Central memory CD8-positive, alpha-beta T cell (primary cell): ENCODE measurements around the gene MOB1A.
"Not testable (repeated sequence)": the region's sequence is repeated elsewhere in the genome, so short reads cannot be mapped to it uniquely, and the experiment has no call there.

Experiments used
- ATAC-seq: fragments of 150-1000 bp; cut with Tn5 transposase; replicated peaks from 2 replicates; pipeline ENCODE4 v1.10.0; 2022; ENCODE audit warnings: mild to moderate bottlenecking, moderate FRiP score, moderate number of reproducible peaks; ENCODE audit not compliant: poor library complexity, severe bottlenecking; ENCODE audit errors: extremely low read depth
- DNase-seq, 2 donors: peaks; one replicate each; pipeline ENCODE4 v3.0.0; 2021; ENCODE audit warnings: low spot score in 2 of 2
- H3K27ac Mint-ChIP-seq: one replicate; pipeline ENCODE4 v1.8.0; 2022; ENCODE audit warnings: low read depth, mild to moderate bottlenecking, moderate library complexity, mixed read lengths
- H3K27me3 Mint-ChIP-seq: one replicate; pipeline ENCODE4 v1.8.0; 2022; ENCODE audit warnings: mixed read lengths
- H3K36me3 Mint-ChIP-seq: one replicate; pipeline ENCODE4 v1.8.0; 2022; ENCODE audit warnings: mild to moderate bottlenecking, moderate library complexity, mixed read lengths; ENCODE audit not compliant: insufficient read depth
- H3K4me1 Mint-ChIP-seq: one replicate; pipeline ENCODE4 v1.8.0; 2022; ENCODE audit warnings: mixed read lengths
- H3K4me3 Mint-ChIP-seq: one replicate; pipeline ENCODE4 v1.8.0; 2022; ENCODE audit warnings: mild to moderate bottlenecking, moderate library complexity, mixed read lengths
- H3K9me3 Mint-ChIP-seq: one replicate; pipeline ENCODE4 v1.8.0; 2022; ENCODE audit warnings: mixed read lengths

Gene MOB1A

GRCh38 chr2:74178211-74179062 is at the start of gene MOB1A:
MOB1A (minus strand) TSS chr2:74178879; CDS start chr2:74178674, 205 bp downstream.
- DNase-seq (peak; percentile 98), ATAC-seq (peak; percentile 90)
- Mint-ChIP-seq H3K27ac (peak within 1 kb of the TSS; percentile 92), H3K4me1 (peaks cover 34% of the 10 kb centered on the region), H3K27me3 (no peaks in the 10 kb centered on the region), H3K4me3 (peak within 1 kb of the TSS; percentile 83), H3K9me3 (no peaks in the 10 kb centered on the region), H3K36me3 (peaks cover 27% of the 10 kb centered on the region)

- DNase-seq (no peak), ATAC-seq (no peak)
- no peaks in the 10 kb centered on the region for H3K9me3 Mint-ChIP-seq
- H3K27me3 Mint-ChIP-seq, result no peaks in the 10 kb centered on the region
- no peak overlapping the region for H3K4me3 Mint-ChIP-seq
- H3K36me3 Mint-ChIP-seq, result peaks cover 4% of the 10 kb centered on the region
- no peak overlapping the region for H3K27ac Mint-ChIP-seq
- H3K4me1 Mint-ChIP-seq, result no peaks in the 10 kb centered on the region
These were observed 49.0 kb upstream of the MOB1A start for GRCh38 chr2:74227646-74228045.

- Mint-ChIP-seq H3K9me3 (no peaks in the 10 kb centered on the region), H3K4me1 (no peaks in the 10 kb centered on the region), H3K36me3 (peaks cover 4% of the 10 kb centered on the region), H3K27me3 (no peaks in the 10 kb centered on the region), H3K27ac (no peak overlapping the region), H3K4me3 (no peak overlapping the region)
- DNase-seq, result no peak
- no peak for ATAC-seq
These were observed 48.1 kb upstream of the MOB1A start for GRCh38 chr2:74226648-74227213.

- peaks cover 4% of the 10 kb centered on the region for H3K36me3 Mint-ChIP-seq
- no peak overlapping the region for H3K4me3 Mint-ChIP-seq
- no peak overlapping the region for H3K27ac Mint-ChIP-seq
- DNase-seq (no peak), ATAC-seq (no peak)
- no peaks in the 10 kb centered on the region for H3K27me3 Mint-ChIP-seq
- no peaks in the 10 kb centered on the region for H3K9me3 Mint-ChIP-seq
- no peaks in the 10 kb centered on the region for H3K4me1 Mint-ChIP-seq
These were observed 47.2 kb upstream of the MOB1A start for GRCh38 chr2:74225698-74226459.

GRCh38 chr2:74223941-74224770 is 45.5 kb upstream of the MOB1A start:
- no peak overlapping the region for H3K4me3 Mint-ChIP-seq
- no peaks in the 10 kb centered on the region for H3K4me1 Mint-ChIP-seq
- DNase-seq (no peak), ATAC-seq (no peak)
- no peaks in the 10 kb centered on the region for H3K9me3 Mint-ChIP-seq
- peaks cover 3% of the 10 kb centered on the region for H3K36me3 Mint-ChIP-seq
- H3K27ac Mint-ChIP-seq, result peak overlapping the region; percentile 6
- H3K27me3 Mint-ChIP-seq, result no peaks in the 10 kb centered on the region

- Mint-ChIP-seq H3K27ac (no peak overlapping the region), H3K36me3 (peaks cover 5% of the 10 kb centered on the region), H3K4me3 (no peak overlapping the region), H3K4me1 (no peaks in the 10 kb centered on the region), H3K9me3 (no peaks in the 10 kb centered on the region), H3K27me3 (no peaks in the 10 kb centered on the region)
- no peak for ATAC-seq
- DNase-seq, result no peak
These were observed 43.6 kb upstream of the MOB1A start for GRCh38 chr2:74222300-74222650.

- Mint-ChIP-seq H3K36me3 (peaks cover 8% of the 10 kb centered on the region), H3K27ac (no peak overlapping the region), H3K4me1 (no peaks in the 10 kb centered on the region), H3K9me3 (no peaks in the 10 kb centered on the region), H3K4me3 (no peak overlapping the region), H3K27me3 (no peaks in the 10 kb centered on the region)
- no peak for DNase-seq
- ATAC-seq, result no peak
These were observed 43.1 kb upstream of the MOB1A start for GRCh38 chr2:74221604-74222299.

- Mint-ChIP-seq H3K4me1 (no peaks in the 10 kb centered on the region), H3K9me3 (no peaks in the 10 kb centered on the region), H3K27ac (no peak overlapping the region), H3K36me3 (peaks cover 11% of the 10 kb centered on the region), H3K4me3 (no peak overlapping the region), H3K27me3 (no peaks in the 10 kb centered on the region)
- no peak for DNase-seq
- no peak for ATAC-seq
These were observed 42.4 kb upstream of the MOB1A start for GRCh38 chr2:74221091-74221490.

- DNase-seq (no peak), ATAC-seq (no peak)
- Mint-ChIP-seq H3K4me3 (no peak overlapping the region), H3K4me1 (no peaks in the 10 kb centered on the region), H3K27ac (no peak overlapping the region), H3K36me3 (peaks cover 20% of the 10 kb centered on the region), H3K9me3 (no peaks in the 10 kb centered on the region), H3K27me3 (no peaks in the 10 kb centered on the region)
These were observed 41.3 kb upstream of the MOB1A start for GRCh38 chr2:74219846-74220486.

- H3K4me3 Mint-ChIP-seq, result no peak overlapping the region
- no peak overlapping the region for H3K27ac Mint-ChIP-seq
- no peaks in the 10 kb centered on the region for H3K4me1 Mint-ChIP-seq
- ATAC-seq, result no peak
- DNase-seq, result no peak
- no peaks in the 10 kb centered on the region for H3K9me3 Mint-ChIP-seq
- H3K36me3 Mint-ChIP-seq, result peaks cover 38% of the 10 kb centered on the region
- no peaks in the 10 kb centered on the region for H3K27me3 Mint-ChIP-seq
These were observed 38.0 kb upstream of the MOB1A start for GRCh38 chr2:74216642-74217041.

- peaks cover 42% of the 10 kb centered on the region for H3K36me3 Mint-ChIP-seq
- not testable (repeated sequence) for H3K27me3 Mint-ChIP-seq, H3K4me1 Mint-ChIP-seq
These were observed 37.1 kb upstream of the MOB1A start for GRCh38 chr2:74215771-74216170.

More at GRCh38 chr2:74215771-74216170, 37.1 kb upstream of the MOB1A start:
- not testable (repeated sequence) for H3K27ac Mint-ChIP-seq, DNase-seq, ATAC-seq, H3K9me3 Mint-ChIP-seq, H3K4me3 Mint-ChIP-seq
